ENCODE results near the gene TRIM46.
A peak's percentile ranks its signal among the peaks of the same experiment; 100 is the strongest.
"Not testable (repeated sequence)": the region's sequence is repeated elsewhere in the genome, so short reads cannot be mapped to it uniquely, and the experiment has no call there.

Gene TRIM46

GRCh38 chr1:155227261-155228095, 53.8 kb downstream of the TRIM46 start:
- DNase-seq (ENCODE audit: low read depth), result peak; percentile 99

GRCh38 chr1:155228096-155228427, 54.4 kb downstream of the TRIM46 start:
- no peak for DNase-seq (ENCODE audit: low read depth)

GRCh38 chr1:155231302-155231701, 57.7 kb downstream of the TRIM46 start:
- DNase-seq (ENCODE audit: low read depth), result not testable (repeated sequence)

- peak; percentile 79 for DNase-seq (ENCODE audit: low read depth)
Observed at GRCh38 chr1:155232001-155232978, 58.6 kb downstream of the TRIM46 start.

- not testable (repeated sequence) for DNase-seq (ENCODE audit: low read depth)
Observed at GRCh38 chr1:155233502-155233901, 59.9 kb downstream of the TRIM46 start.
